Measurements from ENCODE around the gene SLC25A27. TPM values are rescaled to one million over a fixed set of nuclear protein-coding genes. Genes with fewer than 3 reads are reported as not detected.
"Not testable (repeated sequence)": the region's sequence is repeated elsewhere in the genome, so short reads cannot be mapped to it uniquely, and the experiment has no call there.

Gene SLC25A27, protein sequence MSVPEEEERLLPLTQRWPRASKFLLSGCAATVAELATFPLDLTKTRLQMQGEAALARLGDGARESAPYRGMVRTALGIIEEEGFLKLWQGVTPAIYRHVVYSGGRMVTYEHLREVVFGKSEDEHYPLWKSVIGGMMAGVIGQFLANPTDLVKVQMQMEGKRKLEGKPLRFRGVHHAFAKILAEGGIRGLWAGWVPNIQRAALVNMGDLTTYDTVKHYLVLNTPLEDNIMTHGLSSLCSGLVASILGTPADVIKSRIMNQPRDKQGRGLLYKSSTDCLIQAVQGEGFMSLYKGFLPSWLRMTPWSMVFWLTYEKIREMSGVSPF
- 10 to 100 TPM; 22.9 to 76.0 (median 42.9) TPM for polyA plus RNA-seq (ENCODE audit: insufficient read length in 4 of 4)

DNA sequence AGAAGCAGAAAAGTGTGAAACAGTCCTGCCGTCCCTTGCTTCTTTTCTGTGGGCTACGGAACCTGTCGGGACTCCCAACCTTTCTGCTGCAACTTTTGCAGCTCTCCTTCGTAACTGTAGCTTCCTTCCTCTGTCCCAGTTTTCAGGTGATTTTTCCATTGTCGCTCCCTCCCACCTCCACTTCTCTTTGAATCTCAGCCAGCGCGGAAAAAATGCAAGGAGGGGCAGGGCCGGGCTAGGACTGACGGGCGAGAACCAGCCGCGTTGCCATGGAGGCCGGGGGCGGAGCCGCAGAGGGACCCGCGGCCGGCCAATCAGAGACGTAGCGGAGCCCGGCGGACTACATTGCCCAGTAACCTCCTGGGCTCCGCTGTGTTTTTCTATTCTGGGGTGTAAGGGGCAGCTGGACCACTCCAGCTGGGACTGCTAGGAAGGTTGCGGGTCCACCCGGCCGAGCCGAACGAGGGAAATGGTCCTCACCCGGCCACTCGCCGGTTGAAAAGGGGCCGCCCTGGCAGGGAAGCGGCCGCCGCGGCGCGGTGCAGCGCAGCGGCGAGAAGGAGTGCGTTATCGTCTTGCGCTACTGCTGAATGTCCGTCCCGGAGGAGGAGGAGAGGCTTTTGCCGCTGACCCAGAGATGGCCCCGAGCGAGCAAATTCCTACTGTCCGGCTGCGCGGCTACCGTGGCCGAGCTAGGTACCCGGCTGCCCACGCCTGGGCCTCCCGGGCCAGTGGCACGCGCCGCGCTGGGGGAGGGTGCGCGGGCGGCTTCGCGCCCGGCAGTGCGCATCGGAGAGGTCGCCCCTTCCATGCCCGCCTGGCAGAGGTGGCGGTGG is at the start of gene SLC25A27, which contains the start of gene CYP39A1:
Gene SLC25A27, plus strand, starts transcription at position 373 of the 836 bp plus-strand sequence. Its CDS starts 218 bp downstream, at position 591.
Gene CYP39A1, minus strand, starts transcription at position 216 of the 836 bp plus-strand sequence. CDS start 236 bp downstream, outside the sequence.
- DNase-seq (ENCODE audit: low read depth in 4 of 4, low spot score in 2 of 4) = peak; percentile 79 to 93 (median 85)

DNA sequence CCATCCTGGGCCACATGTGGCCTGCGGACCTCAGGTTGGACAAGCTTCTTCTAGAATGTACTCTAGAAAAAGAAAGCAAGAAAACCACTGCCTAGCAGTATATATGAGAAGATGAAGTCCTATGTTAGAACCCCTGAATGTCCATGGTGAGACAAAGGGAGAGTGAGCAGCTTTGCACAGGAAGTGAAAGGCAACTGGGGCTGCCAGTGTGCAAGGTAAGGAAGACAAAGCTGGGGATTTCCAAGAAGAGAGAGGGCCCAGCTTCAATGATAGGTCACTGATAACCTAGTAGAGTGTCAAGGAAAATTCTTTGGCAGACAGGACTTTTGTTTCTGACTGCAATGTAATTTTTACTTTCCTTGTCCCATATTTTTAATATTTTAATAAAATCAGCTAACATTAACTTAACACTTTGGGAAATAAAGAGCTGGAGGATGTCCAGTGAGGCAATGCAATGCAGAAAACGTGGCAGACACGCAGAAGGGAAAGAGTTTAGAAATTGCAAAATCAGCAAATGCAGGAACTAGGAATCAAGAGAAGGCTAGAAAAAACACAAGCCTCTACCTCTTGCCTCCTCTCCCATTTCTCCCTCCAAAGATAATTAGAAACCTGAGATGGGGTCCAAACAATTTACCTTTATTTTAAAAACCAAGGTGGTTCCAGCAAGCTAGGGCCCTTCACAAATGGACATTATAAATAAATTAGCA is 47.5 kb upstream of the SLC25A27 start:
- DNase-seq (ENCODE audit: low read depth in 4 of 4, low spot score in 2 of 4) = no peak

DNA sequence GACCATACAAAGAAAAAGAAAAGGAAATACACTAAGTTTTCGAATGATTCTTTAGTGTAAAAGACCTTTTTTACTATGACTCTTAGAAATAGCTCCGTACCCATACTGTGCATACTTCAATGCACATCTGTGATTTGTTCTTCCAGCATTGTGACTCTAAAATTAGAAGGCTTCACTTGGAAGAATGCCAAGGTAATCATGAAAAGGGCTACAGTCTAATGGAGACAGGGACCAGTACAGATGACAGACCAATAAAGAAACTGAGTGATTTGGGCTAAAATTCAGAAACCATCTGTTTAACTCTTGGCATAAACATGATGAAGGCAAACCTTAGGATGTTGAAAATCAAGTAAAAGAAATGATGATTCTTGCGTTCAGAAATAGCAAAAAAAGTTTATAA is 46.4 kb upstream of the SLC25A27 start:
- DNase-seq (ENCODE audit: low read depth in 4 of 4, low spot score in 2 of 4) = no peak

DNA sequence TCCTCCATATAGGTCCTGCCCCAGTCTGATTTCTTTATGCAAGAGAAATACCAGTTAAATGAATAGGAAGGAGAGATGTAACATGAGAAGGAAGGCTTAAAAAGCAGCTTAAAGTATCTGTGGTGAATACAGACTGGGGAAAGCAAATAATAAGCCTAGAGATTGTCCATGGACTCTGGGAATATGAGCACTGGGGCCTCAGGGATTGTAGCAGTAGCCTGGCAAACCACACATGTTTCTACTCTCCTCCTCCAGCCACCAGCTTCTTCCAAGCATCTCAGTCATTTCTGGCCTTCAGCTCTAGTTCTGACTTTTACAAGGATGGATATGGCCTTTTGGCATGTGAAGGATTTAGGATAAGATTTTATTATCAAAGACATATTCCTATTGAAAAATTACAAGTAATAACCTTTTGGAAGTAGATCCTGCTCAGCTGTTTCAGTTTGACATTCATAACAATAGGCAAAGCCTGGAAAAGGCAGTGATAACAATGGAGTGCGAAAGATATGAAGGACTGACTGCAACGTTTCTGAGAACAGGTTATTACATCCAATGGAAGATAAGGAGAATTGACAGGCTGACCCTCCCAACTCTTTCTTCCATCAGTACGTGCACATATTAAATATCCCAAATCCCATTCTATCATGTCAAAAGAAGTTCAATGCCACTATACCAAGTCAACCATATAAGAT is 41.8 kb upstream of the SLC25A27 start:
- DNase-seq (ENCODE audit: low read depth in 4 of 4, low spot score in 2 of 4) = no peak

DNA sequence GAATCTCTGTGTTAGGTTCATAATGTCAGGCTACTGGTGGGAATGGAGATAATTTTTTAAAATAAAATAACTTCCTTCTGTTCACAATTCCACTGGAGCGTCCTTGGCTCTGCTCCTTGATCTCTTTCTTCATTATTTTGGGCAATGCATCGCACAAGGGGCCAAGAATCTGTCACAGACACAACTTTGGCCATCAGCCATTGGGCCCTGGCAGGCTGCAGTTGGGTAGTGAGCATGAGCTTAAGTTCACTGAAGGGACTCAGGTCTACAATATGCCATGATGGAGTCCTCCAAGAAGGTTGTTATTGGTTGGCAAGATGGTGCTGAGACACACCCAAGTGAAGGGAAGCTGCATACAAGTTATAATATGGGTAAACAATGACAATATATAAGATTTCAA is 40.1 kb upstream of the SLC25A27 start:
- no peak for DNase-seq (ENCODE audit: low read depth in 4 of 4, low spot score in 2 of 4)

- no peak for DNase-seq (ENCODE audit: low read depth in 4 of 4, low spot score in 2 of 4)
These were observed 34.0 kb upstream of the SLC25A27 start for GRCh38 chr6:46618726-46619125.

- DNase-seq (ENCODE audit: low read depth in 4 of 4, low spot score in 2 of 4) = no peak
These were observed 26.4 kb upstream of the SLC25A27 start for GRCh38 chr6:46626228-46626909.

DNA sequence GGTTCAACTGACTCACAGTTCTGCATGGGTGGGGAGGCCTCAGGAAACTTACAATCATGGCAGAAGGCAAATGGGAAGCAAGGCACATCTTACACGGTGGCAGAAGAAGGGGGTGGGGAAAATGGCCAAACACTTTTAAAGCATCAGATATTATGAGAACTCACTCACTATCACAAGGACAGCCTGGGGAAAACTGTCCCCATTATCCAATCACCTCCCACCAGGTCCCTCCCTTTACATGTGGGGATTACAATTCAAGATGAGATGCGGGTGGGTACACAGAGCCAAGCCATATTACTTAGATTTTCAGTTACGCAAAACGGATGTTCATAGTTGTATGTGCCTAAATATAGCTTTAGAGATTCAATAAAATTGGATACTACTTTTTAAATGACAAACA is 25.8 kb upstream of the SLC25A27 start:
- DNase-seq (ENCODE audit: low read depth in 4 of 4, low spot score in 2 of 4) = no peak

GRCh38 chr6:46628498-46628897 is 24.3 kb upstream of the SLC25A27 start:
- no peak for DNase-seq (ENCODE audit: low read depth in 4 of 4, low spot score in 2 of 4)

GRCh38 chr6:46628976-46629375 is 23.8 kb upstream of the SLC25A27 start:
- no peak for DNase-seq (ENCODE audit: low read depth in 4 of 4, low spot score in 2 of 4)

GRCh38 chr6:46629691-46630090 is 23.1 kb upstream of the SLC25A27 start:
- no peak for DNase-seq (ENCODE audit: low read depth in 4 of 4, low spot score in 2 of 4)

GRCh38 chr6:46632053-46632452 is 20.7 kb upstream of the SLC25A27 start:
- no peak for DNase-seq (ENCODE audit: low read depth in 4 of 4, low spot score in 2 of 4)

DNA sequence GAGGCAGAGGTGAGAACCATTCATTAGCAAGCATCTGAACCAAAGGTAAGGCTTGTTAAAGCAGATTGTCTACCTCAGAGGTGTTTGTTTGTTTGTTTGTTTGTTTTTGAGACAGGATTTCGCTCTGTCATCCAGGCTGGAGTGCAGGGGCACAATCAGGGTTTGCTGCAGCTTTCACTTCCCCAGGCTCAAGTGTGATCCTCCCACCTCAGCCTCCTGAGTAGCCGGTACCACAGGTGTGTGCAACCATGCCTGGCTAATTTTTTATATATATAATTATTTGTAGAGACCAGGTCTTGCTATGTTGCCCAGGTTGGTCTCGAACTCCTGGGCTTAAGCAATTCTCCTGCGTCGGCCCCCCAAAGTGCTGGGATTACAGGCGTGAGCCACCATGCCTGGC is 17.3 kb upstream of the SLC25A27 start:
- no peak for DNase-seq (ENCODE audit: low read depth in 4 of 4, low spot score in 2 of 4)

GRCh38 chr6:46637145-46637544 is 15.6 kb upstream of the SLC25A27 start:
- DNase-seq (ENCODE audit: low read depth in 4 of 4, low spot score in 2 of 4) = no peak

DNA sequence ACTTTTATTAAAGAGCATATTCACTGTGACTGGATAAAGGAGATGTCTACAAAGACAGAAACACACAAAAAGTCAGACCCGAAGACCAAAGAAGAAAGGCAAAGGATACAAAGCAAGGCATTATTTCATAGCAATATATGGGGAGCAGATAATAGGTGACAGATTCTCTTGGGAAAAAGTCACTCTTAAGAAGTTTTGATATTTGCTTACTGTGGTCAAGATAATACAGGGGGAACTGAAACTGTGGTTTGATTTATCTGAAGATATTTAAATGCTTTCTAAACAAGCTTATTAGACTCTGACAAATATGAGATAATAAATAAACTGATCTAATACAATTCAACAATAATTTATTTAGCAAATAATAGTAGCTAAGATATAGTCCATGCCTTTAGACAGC is 14.8 kb upstream of the SLC25A27 start:
- DNase-seq (ENCODE audit: low read depth in 4 of 4, low spot score in 2 of 4) = no peak

GRCh38 chr6:46638650-46639049 is 14.1 kb upstream of the SLC25A27 start:
- no peak for DNase-seq (ENCODE audit: low read depth in 4 of 4, low spot score in 2 of 4)

GRCh38 chr6:46642928-46643751 is 9.6 kb upstream of the SLC25A27 start:
- DNase-seq (ENCODE audit: low read depth in 4 of 4, low spot score in 2 of 4) = no peak

DNA sequence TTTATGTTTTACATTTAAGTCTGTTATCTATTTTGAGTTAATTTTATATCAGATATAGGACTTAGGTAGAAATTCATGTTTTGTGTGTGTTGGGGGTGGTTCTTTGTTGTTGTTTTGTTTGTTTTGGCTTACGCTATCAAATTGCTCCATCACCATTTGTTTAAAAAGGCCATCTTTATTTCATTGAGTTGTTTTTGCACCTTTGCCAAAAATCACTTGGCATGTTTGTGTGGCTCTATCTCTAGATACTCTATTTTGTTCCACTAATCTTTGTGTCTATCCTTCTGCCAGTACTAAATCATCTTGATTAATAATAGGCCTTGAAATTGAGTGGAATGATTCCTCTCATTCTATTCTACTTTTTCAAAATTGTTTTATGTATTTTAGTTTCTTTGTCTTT is 7.5 kb upstream of the SLC25A27 start:
- no peak for DNase-seq (ENCODE audit: low read depth in 4 of 4, low spot score in 2 of 4)

- not testable (repeated sequence) for DNase-seq (ENCODE audit: low read depth in 4 of 4, low spot score in 2 of 4)
These were observed 4.7 kb upstream of the SLC25A27 start for GRCh38 chr6:46648108-46648507.

All from left renal cortex interstitium (tissue), 4 donors.